ENCODE measurements around the gene C1QTNF8. TPM values are rescaled to one million over a fixed set of nuclear protein-coding genes. Genes with fewer than 3 reads are reported as not detected.

C1QTNF8 gene
- total RNA-seq, 4 donors from 2014 or later = not detected

DNA sequence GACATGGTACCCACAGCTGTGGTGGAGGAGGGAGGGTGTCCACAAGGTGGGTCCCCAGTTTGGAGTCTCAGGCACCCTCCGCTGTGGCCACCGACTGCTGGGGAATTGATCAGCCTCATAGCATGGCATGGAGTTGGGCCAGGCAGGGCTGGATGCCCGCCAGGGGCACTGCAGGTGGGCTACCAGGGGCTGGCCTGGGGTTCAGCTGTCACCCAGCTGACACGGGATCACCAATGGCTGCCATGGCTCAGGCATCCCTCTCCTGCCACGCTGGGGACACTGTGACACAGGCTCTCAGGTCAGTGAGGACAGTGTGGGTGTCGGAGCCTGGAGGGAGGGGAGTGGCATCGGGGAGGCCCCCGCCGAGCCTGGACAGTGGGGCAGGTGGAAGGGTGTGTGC lies 43.3 kb downstream of the C1QTNF8 start:
- no peak for DNase-seq
- WGBS, 2 donors (ENCODE audit: low coverage in 1 of 2) = 71% methylated on average over 9 of the region's 9 CpGs; no CpG with 5 or more reads in 1 of the 2 donors
- in situ Hi-C loops (cut with MboI; ENCODE audit: low pct_ligation_motif_present in 1 of 4, low pct_unique_long_range_greater_than_20kb in 1 of 4, low sequenced_read_pairs in 3 of 4) = loop anchor here in 2 of 4 donors (25.0 kb wide), 1 partner anchor 240 kb away; the partner anchor contains the start of gene GNG13 (in 2 of the 2)
- H3K36me3 ChIP-seq = no peaks in the 10 kb centered on the region
- TF ChIP-seq, protein P1, sequence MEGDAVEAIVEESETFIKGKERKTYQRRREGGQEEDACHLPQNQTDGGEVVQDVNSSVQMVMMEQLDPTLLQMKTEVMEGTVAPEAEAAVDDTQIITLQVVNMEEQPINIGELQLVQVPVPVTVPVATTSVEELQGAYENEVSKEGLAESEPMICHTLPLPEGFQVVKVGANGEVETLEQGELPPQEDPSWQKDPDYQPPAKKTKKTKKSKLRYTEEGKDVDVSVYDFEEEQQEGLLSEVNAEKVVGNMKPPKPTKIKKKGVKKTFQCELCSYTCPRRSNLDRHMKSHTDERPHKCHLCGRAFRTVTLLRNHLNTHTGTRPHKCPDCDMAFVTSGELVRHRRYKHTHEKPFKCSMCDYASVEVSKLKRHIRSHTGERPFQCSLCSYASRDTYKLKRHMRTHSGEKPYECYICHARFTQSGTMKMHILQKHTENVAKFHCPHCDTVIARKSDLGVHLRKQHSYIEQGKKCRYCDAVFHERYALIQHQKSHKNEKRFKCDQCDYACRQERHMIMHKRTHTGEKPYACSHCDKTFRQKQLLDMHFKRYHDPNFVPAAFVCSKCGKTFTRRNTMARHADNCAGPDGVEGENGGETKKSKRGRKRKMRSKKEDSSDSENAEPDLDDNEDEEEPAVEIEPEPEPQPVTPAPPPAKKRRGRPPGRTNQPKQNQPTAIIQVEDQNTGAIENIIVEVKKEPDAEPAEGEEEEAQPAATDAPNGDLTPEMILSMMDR (IDR thresholded peaks at IDR 0.05) = no peak
- TF ChIP-seq POLR2A (IDR thresholded peaks at IDR 0.05) = no peak
- H3K9me3 ChIP-seq = no peaks in the 10 kb centered on the region
- intact Hi-C loops (cut with DNase I; ENCODE audit: low total_unique reads) = no loop called here
- peaks cover 60% of the 10 kb centered on the region for H3K27me3 ChIP-seq
- H3K4me3 ChIP-seq = no peak overlapping the region
- H3K27ac ChIP-seq = no peak overlapping the region
- peaks cover 0 to 4% (median 1%) of the 10 kb centered on the region in 4 donors for H3K4me1 ChIP-seq

DNA sequence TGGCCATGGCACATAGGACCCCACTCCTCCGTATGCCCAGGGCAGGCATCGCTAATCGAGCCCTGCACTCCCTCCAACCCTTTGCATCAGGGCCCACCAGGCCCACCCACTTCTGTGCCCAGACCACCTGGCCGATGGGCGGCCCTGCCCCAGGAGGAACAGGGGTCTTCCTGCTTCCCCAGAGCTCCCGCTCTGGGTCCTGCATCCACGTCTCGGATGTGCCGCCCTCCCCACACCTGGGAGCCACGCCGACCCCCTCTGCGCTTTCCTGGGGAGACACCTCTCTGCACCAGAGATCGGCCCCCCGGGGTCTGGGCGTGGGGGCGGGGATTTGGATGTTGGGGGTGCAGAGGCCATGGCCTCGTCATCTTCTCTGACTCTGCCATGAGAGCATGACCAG lies 44.6 kb downstream of the C1QTNF8 start:
- in situ Hi-C loops (cut with MboI; ENCODE audit: low pct_ligation_motif_present in 1 of 4, low pct_unique_long_range_greater_than_20kb in 1 of 4, low sequenced_read_pairs in 3 of 4) (loop anchor here in 2 of 4 donors (25.0 kb wide), 1 partner anchor 239 kb away; the partner anchor contains the start of gene GNG13 (in 2 of the 2)), intact Hi-C loops (cut with DNase I; ENCODE audit: low total_unique reads) (no loop called here)
- Histone ChIP-seq H3K9me3 (no peaks in the 10 kb centered on the region), H3K27ac (no peak overlapping the region), H3K36me3 (no peaks in the 10 kb centered on the region), H3K4me1 (peaks cover 0 to 4% (median 1%) of the 10 kb centered on the region in 4 donors), H3K4me3 (no peak overlapping the region), H3K27me3 (peaks cover 60% of the 10 kb centered on the region)
- DNase-seq = no peak
- TF ChIP-seq, protein P1 (IDR thresholded peaks at IDR 0.05) = no peak
- WGBS, 2 donors (ENCODE audit: low coverage in 1 of 2) = 86% methylated on average over 16 of the region's 17 CpGs; no CpG with 5 or more reads in 1 of the 2 donors

DNA sequence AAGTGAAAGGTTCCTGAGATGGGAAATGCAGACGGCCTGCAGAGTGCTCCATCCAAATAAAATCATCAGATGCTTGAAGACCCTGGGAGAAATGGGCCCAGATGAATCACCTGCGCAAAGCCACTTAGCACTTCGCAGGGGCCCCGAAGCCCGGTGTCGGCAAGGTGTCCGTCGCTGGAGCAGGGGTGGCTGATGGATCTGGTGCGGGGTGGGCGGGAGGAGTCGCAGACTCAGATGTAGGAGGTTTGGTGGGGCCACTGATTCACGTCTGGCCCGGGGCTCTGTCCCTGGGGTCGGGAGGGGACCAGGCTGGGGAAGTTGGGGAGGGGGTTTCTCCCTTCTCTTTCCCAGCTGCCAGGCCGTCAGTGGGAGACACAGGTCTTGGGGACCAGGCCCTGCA lies 45.1 kb downstream of the C1QTNF8 start:
- 83% methylated on average over 15 of the region's 15 CpGs; no CpG with 5 or more reads in 1 of the 2 donors for WGBS, 2 donors (ENCODE audit: low coverage in 1 of 2)
- in situ Hi-C loops (cut with MboI; ENCODE audit: low pct_ligation_motif_present in 1 of 4, low pct_unique_long_range_greater_than_20kb in 1 of 4, low sequenced_read_pairs in 3 of 4) = loop anchor here in 2 of 4 donors (25.0 kb wide), 1 partner anchor 239 kb away; the partner anchor contains the start of gene GNG13 (in 2 of the 2)
- Histone ChIP-seq H3K9me3 (no peaks in the 10 kb centered on the region), H3K4me3 (no peak overlapping the region), H3K27ac (no peak overlapping the region), H3K27me3 (peaks cover 64% of the 10 kb centered on the region), H3K4me1 (peaks cover 0 to 4% (median 1%) of the 10 kb centered on the region in 4 donors), H3K36me3 (no peaks in the 10 kb centered on the region)
- intact Hi-C loops (cut with DNase I; ENCODE audit: low total_unique reads) = no loop called here
- DNase-seq = no peak
- TF ChIP-seq, protein P1 (IDR thresholded peaks at IDR 0.05) = no peak
- TF ChIP-seq EP300 (IDR thresholded peaks at IDR 0.05; ENCODE audit: low read depth) = no peak
- no peak for TF ChIP-seq POLR2AphosphoS5 (IDR thresholded peaks at IDR 0.05)
- TF ChIP-seq POLR2A (IDR thresholded peaks at IDR 0.05) = no peak

DNA sequence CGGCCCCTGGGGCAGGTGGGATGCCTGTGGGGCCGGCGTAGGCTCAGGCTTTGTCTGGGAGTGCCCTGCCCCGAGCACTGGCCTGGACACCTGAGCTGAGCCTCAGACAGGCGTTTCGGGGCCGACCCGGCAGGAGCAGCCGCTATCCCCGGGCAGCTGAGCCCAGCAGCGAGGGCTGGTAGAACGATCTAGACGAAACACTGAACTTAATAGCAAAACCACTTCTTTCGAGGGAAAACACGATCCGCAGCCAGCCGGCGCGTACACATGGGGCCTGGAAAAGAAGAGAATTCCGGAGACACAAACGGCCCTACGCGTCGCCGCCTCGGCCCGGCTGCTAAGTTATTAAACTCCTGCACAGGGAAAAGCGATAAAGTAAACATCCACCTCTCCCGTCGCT lies 45.5 kb downstream of the C1QTNF8 start:
- no peak for DNase-seq
- in situ Hi-C loops (cut with MboI; ENCODE audit: low pct_ligation_motif_present in 1 of 4, low pct_unique_long_range_greater_than_20kb in 1 of 4, low sequenced_read_pairs in 3 of 4) (loop anchor here in 2 of 4 donors (25.0 kb wide), 1 partner anchor 238 kb away; the partner anchor contains the start of gene GNG13 (in 2 of the 2)), intact Hi-C loops (cut with DNase I; ENCODE audit: low total_unique reads) (no loop called here)
- H3K4me3 ChIP-seq = no peak overlapping the region
- peaks cover 68% of the 10 kb centered on the region for H3K27me3 ChIP-seq
- TF ChIP-seq POLR2AphosphoS5 (IDR thresholded peaks at IDR 0.05) (no peak), POLR2A (IDR thresholded peaks at IDR 0.05) (no peak), EP300 (IDR thresholded peaks at IDR 0.05; ENCODE audit: low read depth) (no peak)
- TF ChIP-seq, protein P1 (IDR thresholded peaks at IDR 0.05) = no peak
- H3K27ac ChIP-seq = no peak overlapping the region
- H3K36me3 ChIP-seq = no peaks in the 10 kb centered on the region
- H3K4me1 ChIP-seq = peaks cover 0 to 4% (median 1%) of the 10 kb centered on the region in 4 donors
- H3K9me3 ChIP-seq = no peaks in the 10 kb centered on the region
- 79 to 88% methylated on average over 7 to 27 of the region's 30 CpGs for WGBS, 2 donors (ENCODE audit: low coverage in 1 of 2)
